GM10266 (cell line): ENCODE results near the gene RARB.

ENCODE experiments used
- DNase-seq: peaks from one replicate; pipeline ENCODE4 v3.0.0; 2012; ENCODE audit errors: extremely low spot score
- TF ChIP-seq, protein P1 (sequence below): IDR thresholded peaks from 2 replicates; pipeline ENCODE4 v1.5.1; 2012; ENCODE audit warnings: mild to moderate bottlenecking, low read depth; ENCODE audit not compliant: control insufficient read depth, insufficient read depth; ENCODE audit errors: missing control alignments

The RARB gene

GRCh38 chr3:25621087-25621486 is 193.0 kb downstream of the RARB start:
- no peak for DNase-seq
- TF ChIP-seq, protein P1, sequence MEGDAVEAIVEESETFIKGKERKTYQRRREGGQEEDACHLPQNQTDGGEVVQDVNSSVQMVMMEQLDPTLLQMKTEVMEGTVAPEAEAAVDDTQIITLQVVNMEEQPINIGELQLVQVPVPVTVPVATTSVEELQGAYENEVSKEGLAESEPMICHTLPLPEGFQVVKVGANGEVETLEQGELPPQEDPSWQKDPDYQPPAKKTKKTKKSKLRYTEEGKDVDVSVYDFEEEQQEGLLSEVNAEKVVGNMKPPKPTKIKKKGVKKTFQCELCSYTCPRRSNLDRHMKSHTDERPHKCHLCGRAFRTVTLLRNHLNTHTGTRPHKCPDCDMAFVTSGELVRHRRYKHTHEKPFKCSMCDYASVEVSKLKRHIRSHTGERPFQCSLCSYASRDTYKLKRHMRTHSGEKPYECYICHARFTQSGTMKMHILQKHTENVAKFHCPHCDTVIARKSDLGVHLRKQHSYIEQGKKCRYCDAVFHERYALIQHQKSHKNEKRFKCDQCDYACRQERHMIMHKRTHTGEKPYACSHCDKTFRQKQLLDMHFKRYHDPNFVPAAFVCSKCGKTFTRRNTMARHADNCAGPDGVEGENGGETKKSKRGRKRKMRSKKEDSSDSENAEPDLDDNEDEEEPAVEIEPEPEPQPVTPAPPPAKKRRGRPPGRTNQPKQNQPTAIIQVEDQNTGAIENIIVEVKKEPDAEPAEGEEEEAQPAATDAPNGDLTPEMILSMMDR = no peak

GRCh38 chr3:25631989-25632388 is 203.9 kb downstream of the RARB start:
- DNase-seq = no peak

GRCh38 chr3:25633919-25634318 is 205.9 kb downstream of the RARB start:
- DNase-seq = no peak
- TF ChIP-seq, protein P1 = no peak

More at GRCh38 chr3:25631989-25632388, 203.9 kb downstream of the RARB start:
- TF ChIP-seq, protein P1 = no peak

DNA sequence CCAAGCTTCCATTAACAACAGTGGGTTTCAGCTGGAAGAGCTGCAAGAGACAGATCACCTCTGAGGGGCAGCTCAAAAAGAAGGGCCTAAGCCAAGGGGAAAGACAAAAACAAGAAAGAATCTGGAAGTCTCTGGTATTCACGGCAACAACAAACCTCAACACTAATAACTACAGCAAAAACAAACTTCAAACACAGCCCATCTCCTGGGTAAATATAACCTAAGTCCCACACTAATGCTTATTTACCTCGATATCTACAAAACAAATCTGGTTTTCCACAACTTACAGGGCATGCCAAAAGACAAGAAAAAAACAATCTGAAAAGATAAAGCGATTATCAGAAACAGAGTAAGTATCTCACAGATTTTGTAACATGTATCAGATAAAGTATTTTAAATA is 207.0 kb downstream of the RARB start:
- TF ChIP-seq, protein P1 = no peak
- DNase-seq = no peak
